Activated naive CD4-positive, alpha-beta T cell treated with anti-CD3 and anti-CD28 coated beads, Interleukin-2, amount 10 ng/mL, durations not matched to agents 7 days and 5 days (primary cell): ENCODE measurements around the gene FEV.
"Not testable (repeated sequence)": the region's sequence is repeated elsewhere in the genome, so short reads cannot be mapped to it uniquely, and the experiment has no call there.

ENCODE experiments used
- CTCF ChIA-PET: fragments of 350-600 bp; sonication (Branson Sonifier 250); formaldehyde crosslinking; loops from one replicate; lab custom pipeline; 2021; ENCODE audit warnings: antibody characterized with exemption; lab: Charles Lee
- DNase-seq: peaks from one replicate; pipeline ENCODE4 v3.0.0-alpha.2; 2020
- H3K27ac Mint-ChIP-seq: one replicate; pipeline ENCODE4 v1.8.0; 2021; ENCODE audit warnings: mild to moderate bottlenecking, moderate library complexity, mixed read lengths
- H3K27me3 Mint-ChIP-seq: one replicate; pipeline ENCODE4 v1.8.0; 2021; ENCODE audit warnings: mild to moderate bottlenecking, mixed read lengths
- H3K36me3 Mint-ChIP-seq: one replicate; pipeline ENCODE4 v1.8.0; 2021; ENCODE audit warnings: mixed read lengths
- H3K4me1 Mint-ChIP-seq: one replicate; pipeline ENCODE4 v1.8.0; 2021; ENCODE audit warnings: mixed read lengths
- H3K4me3 Mint-ChIP-seq: one replicate; pipeline ENCODE4 v1.8.0; 2021; ENCODE audit warnings: mild to moderate bottlenecking, moderate library complexity, mixed read lengths
- H3K9me3 Mint-ChIP-seq: one replicate; pipeline ENCODE4 v1.8.0; 2021; ENCODE audit warnings: mixed read lengths

The FEV gene

DNA sequence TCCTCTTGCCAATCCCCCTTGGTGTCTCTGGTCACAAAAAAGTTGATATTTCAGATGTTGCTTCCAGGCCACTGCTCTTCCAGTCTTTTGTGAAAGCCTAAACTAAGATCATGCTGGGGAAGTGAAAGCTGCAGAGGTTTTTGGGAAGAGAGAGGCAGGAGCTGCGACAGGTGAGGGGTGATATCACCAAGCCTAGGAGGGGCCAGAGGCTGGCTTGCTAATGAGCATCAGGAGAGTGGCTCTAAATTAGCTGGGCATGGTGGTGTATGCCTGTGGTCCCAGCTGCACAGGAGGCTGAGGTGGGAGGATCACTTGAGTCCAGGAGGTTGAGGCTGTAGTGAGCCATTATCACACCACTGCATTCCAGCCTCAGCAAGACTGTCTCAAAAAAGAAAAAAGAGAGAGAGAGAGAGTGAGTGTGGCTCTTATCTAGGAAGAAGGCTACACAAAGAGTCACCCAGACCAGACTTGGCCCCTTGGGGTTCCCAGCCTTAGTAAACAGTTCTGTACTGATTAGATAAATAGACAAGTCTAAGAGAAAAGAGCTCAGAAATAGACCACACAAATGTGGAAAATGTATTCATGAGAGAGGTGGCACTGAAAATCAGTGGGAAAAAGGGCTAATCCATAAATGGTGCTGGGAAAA lies 40.1 kb downstream of the FEV start:
- DNase-seq, result no peak
- Mint-ChIP-seq H3K9me3 (no peaks in the 10 kb centered on the region), H3K4me3 (no peak overlapping the region), H3K27ac (no peak overlapping the region), H3K4me1 (no peaks in the 10 kb centered on the region), H3K36me3 (no peaks in the 10 kb centered on the region), H3K27me3 (peaks cover 44% of the 10 kb centered on the region)
- CTCF ChIA-PET, result interaction anchor here (1.5 kb wide), 1 partner anchor 68 kb away, joined by 3 read pairs; no protein-coding TSS in a partner anchor

GRCh38 chr2:218931751-218932150 lies 53.2 kb downstream of the FEV start:
- DNase-seq, H3K9me3 Mint-ChIP-seq, H3K4me3 Mint-ChIP-seq, CTCF ChIA-PET, H3K4me1 Mint-ChIP-seq, H3K36me3 Mint-ChIP-seq, H3K27ac Mint-ChIP-seq: not testable (repeated sequence)
- peaks cover 22% of the 10 kb centered on the region for H3K27me3 Mint-ChIP-seq
